Stomach smooth muscle (tissue), 2 donors: Measurements from ENCODE around the gene SH2D4B.

Experiments
- H3K27ac ChIP-seq: one replicate; pipeline ENCODE4 v1.7.0; 2013; ENCODE audit warnings: mild to moderate bottlenecking, low read length, inconsistent platforms
- H3K27me3 ChIP-seq, 2 donors: one replicate each; pipeline ENCODE4 v1.7.0; 2013; ENCODE audit warnings: low read length in 2 of 2; ENCODE audit not compliant: insufficient read depth in 2 of 2, control insufficient read depth in 1 of 2
- H3K36me3 ChIP-seq, 2 donors: one replicate each; pipeline ENCODE4 v1.7.0; 2013; ENCODE audit warnings: low read length in 2 of 2; ENCODE audit not compliant: control insufficient read depth in 2 of 2, insufficient read depth in 2 of 2
- H3K4me1 ChIP-seq: one replicate; pipeline ENCODE4 v1.7.0; 2013; ENCODE audit warnings: low read length; ENCODE audit not compliant: control insufficient read depth, insufficient read depth
- H3K4me3 ChIP-seq, 2 donors: one replicate each; pipeline ENCODE4 v1.7.0; 2013; ENCODE audit warnings: low read length in 2 of 2
- H3K9ac ChIP-seq, 2 donors: one replicate each; pipeline ENCODE4 v1.7.0; 2013; ENCODE audit warnings: low read length in 2 of 2, mild to moderate bottlenecking in 1 of 2
- H3K9me3 ChIP-seq, 2 donors: one replicate each; pipeline ENCODE4 v1.7.0; 2013; ENCODE audit warnings: low read length in 2 of 2; ENCODE audit not compliant: control insufficient read depth in 2 of 2
- donor health status: healthy.
- donor health status: Pancreatic carcinoma.

SH2D4B gene

DNA sequence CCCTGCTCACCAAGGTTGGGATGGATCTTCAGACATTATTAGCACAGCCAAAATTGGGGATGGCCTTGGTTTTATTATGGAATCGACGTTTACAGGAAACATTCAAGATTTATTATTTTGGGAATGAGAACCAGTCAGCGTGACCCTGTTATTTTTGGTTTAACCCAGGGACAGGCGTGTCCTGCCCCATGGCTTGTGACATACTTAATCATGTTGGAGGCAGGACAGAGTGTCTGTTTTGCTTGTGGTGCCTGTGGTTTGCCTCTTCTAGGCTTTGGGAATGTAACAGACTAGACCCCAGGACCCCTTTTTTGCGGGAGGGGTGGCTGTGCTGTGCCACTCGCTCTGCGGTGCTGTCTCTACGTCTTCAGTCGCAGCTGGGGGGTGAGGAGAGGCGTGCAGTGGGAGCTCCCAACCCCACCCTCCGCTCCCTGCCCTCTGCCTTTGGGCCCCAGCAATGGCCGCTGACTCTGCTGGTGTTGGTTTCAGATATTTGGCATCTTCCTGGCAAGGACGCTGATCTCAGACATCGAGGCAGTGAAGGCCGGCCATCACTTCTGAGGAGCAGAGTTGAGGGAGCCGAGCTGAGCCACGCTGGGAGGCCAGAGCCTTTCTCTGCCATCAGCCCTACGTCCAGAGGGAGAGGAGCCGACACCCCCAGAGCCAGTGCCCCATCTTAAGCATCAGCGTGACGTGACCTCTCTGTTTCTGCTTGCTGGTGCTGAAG is 20.1 kb upstream of the SH2D4B start:
- no peaks in the 10 kb centered on the region for H3K27me3 ChIP-seq
- H3K4me1 ChIP-seq, result no peaks in the 10 kb centered on the region
- no peaks in the 10 kb centered on the region for H3K9me3 ChIP-seq
- no peak overlapping the region for H3K27ac ChIP-seq
- no peak overlapping the region for H3K4me3 ChIP-seq
- H3K9ac ChIP-seq, result no peak overlapping the region
- H3K36me3 ChIP-seq, result peaks cover 24 to 32% of the 10 kb centered on the region in 2 donors

- Histone ChIP-seq H3K9ac (no peak overlapping the region), H3K27ac (no peak overlapping the region), H3K4me1 (no peaks in the 10 kb centered on the region), H3K4me3 (no peak overlapping the region), H3K36me3 (peaks cover 20 to 27% of the 10 kb centered on the region in 2 donors), H3K27me3 (no peaks in the 10 kb centered on the region), H3K9me3 (no peaks in the 10 kb centered on the region)
Observed at GRCh38 chr10:80518143-80518806, 19.4 kb upstream of the SH2D4B start.

- no peaks in the 10 kb centered on the region for H3K9me3 ChIP-seq
- peaks cover 14 to 23% of the 10 kb centered on the region in 2 donors for H3K36me3 ChIP-seq
- H3K9ac ChIP-seq, result no peak overlapping the region
- H3K4me1 ChIP-seq, result no peaks in the 10 kb centered on the region
- no peaks in the 10 kb centered on the region for H3K27me3 ChIP-seq
- no peak overlapping the region for H3K27ac ChIP-seq
- H3K4me3 ChIP-seq, result no peak overlapping the region
Observed at GRCh38 chr10:80518807-80519360, 18.8 kb upstream of the SH2D4B start.

DNA sequence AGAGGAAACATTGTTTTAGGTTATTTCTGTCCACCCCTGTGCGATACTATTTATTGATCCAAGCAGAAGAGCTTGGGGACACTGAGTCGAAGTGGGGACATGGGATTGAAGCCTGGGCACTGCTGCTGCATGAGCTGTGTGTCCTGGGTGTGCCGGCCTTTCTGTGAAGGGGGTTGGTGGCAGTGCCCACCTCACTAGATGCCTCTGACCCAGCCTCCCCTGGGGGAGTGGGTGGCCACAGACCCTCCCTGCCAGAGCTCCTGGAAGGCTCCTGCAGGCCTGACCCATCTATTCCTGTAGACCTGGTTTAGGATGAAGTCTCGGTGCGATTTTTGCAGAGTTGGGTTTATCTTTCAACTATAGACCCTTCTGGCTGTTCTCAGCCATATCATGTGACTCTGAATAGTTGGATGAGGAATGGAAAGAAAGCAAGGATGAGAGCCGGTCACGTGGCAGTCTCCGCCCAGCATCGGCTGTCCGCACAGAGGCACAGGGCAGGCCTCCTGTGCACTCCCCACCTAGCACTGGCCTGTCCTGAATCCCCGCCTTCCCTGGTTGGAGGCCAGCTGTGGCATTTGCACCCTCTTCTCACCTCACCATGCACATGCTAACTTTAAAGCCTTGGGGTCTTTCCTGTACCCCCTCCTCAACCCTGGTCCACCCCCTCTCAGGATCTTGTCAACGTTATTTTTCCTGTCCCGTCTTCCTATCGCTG is 17.6 kb upstream of the SH2D4B start:
- H3K36me3 ChIP-seq, result peaks cover 9 to 16% of the 10 kb centered on the region in 2 donors
- no peaks in the 10 kb centered on the region for H3K9me3 ChIP-seq
- H3K27me3 ChIP-seq, result no peaks in the 10 kb centered on the region
- no peaks in the 10 kb centered on the region for H3K4me1 ChIP-seq
- H3K27ac ChIP-seq, result no peak overlapping the region
- no peak overlapping the region for H3K9ac ChIP-seq
- H3K4me3 ChIP-seq, result no peak overlapping the region

DNA sequence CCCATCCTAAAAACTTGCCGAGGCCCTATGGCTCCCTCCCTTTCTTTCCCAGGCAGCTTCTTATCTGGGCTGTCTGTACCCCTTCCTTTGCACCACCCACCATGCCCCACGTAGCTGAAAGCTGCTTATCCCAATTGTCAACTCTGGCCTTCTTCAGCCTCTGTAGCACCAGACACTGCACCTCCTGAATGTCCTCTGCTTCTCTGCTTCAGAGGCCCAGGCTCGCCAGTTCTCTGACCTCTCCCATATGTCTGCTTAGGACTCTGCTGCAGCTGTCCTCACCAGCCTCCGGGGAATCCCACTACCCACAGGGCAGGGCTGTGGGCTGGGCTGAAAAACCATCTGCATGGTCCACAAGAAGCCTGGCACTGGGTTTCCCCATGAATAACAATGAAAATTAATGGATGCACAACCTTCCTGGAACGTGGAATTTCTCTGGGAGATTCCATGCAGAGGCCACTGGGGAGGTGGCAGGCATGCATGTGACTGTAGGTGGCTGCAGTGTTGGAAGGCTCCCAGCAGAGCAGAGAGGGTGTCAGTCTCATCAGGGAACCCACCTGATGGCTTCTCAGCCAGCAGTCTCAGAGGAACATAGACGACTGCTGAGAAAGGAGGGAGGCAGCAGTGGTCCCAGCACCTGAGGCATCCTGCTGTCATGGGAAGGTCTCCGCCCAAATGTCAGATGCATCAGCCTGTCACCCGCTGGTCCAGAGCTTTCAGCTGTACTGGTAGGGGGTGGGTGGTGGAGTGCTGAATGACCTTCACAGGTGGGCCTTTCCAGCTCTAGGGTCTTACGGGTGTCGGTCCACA is 16.8 kb upstream of the SH2D4B start:
- H3K27ac ChIP-seq, result no peak overlapping the region
- H3K27me3 ChIP-seq, result no peaks in the 10 kb centered on the region

DNA sequence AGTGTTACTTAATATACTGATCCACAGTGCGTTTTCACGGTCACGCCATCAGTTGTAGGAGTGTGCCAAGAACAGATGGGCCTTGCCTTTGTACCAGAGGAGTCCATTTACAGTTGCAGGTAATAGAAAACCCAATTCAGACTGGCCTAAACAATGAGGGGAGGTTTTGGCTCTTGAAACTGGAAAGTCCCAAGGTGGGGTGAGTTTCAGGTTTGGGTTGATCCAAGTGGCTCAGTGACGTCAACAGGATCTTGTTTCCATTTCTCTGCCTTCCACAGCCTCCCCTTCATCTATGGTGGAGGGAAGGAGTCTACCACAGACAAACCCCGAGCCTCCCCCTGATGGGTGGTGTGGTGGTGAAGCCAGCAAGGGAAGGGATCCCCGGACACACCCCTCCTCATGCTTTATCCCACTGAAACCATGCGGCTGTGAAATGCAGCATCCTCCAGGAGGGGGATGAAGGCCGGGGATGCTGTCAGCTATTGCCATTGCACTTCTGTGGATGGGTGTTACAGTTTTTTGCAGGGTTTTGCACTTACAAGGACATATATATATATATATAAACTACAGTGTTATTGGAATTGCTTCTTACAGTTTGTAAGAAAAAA is 14.8 kb upstream of the SH2D4B start:
- no peaks in the 10 kb centered on the region for H3K4me1 ChIP-seq

More for the DNA sequence above, 16.8 kb upstream of the SH2D4B start:
- Histone ChIP-seq H3K9ac (no peak overlapping the region), H3K4me1 (no peaks in the 10 kb centered on the region), H3K4me3 (no peak overlapping the region), H3K9me3 (no peaks in the 10 kb centered on the region), H3K36me3 (peaks cover 9 to 16% of the 10 kb centered on the region in 2 donors)

DNA sequence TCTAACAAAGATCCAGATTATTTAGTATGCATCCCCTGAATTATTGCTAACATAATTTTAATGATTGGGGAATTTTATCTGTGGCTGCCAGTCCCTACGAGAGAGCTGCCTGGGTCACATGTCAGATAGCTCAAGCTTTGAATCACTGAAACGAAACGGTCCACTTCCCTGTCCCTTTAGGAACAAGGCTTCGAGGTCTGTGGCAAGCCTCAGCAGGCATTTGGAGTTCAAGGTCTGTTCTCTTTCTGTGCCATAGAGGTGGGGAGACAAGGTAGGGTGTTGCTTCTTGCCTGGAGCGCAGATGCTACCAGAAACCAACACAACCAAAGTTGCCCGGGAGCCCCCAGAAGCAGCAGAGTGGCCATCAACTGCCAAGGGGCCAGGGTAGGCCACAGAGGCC is 13.9 kb upstream of the SH2D4B start:
- no peak overlapping the region for H3K27ac ChIP-seq
- no peaks in the 10 kb centered on the region for H3K9me3 ChIP-seq
- no peak overlapping the region for H3K4me3 ChIP-seq
- no peaks in the 10 kb centered on the region for H3K27me3 ChIP-seq
- peaks cover 2 to 5% of the 10 kb centered on the region in 2 donors for H3K36me3 ChIP-seq
- no peak overlapping the region for H3K9ac ChIP-seq
- H3K4me1 ChIP-seq, result no peaks in the 10 kb centered on the region

More for the DNA sequence above, 14.8 kb upstream of the SH2D4B start:
- no peaks in the 10 kb centered on the region for H3K27me3 ChIP-seq
- H3K4me3 ChIP-seq, result no peak overlapping the region
- H3K27ac ChIP-seq, result no peak overlapping the region
- H3K9ac ChIP-seq, result no peak overlapping the region
- no peaks in the 10 kb centered on the region for H3K9me3 ChIP-seq
- peaks cover 5 to 11% of the 10 kb centered on the region in 2 donors for H3K36me3 ChIP-seq

- Histone ChIP-seq H3K4me1 (no peaks in the 10 kb centered on the region), H3K9me3 (no peaks in the 10 kb centered on the region), H3K9ac (no peak overlapping the region), H3K27ac (no peak overlapping the region), H3K4me3 (no peak overlapping the region), H3K36me3 (peaks cover 2 to 5% of the 10 kb centered on the region in 2 donors), H3K27me3 (no peaks in the 10 kb centered on the region)
Observed at GRCh38 chr10:80524190-80524909, 13.4 kb upstream of the SH2D4B start.

- no peaks in the 10 kb centered on the region for H3K4me1 ChIP-seq
- no peaks in the 10 kb centered on the region for H3K27me3 ChIP-seq
- peaks cover 0 to 2% of the 10 kb centered on the region in 2 donors for H3K36me3 ChIP-seq
- no peak overlapping the region for H3K9ac ChIP-seq
- no peak overlapping the region for H3K4me3 ChIP-seq
- H3K9me3 ChIP-seq, result no peaks in the 10 kb centered on the region
- H3K27ac ChIP-seq, result no peak overlapping the region
Observed at GRCh38 chr10:80526218-80526617, 11.5 kb upstream of the SH2D4B start.
